Type B pancreatic cell (in vitro differentiated cells): ENCODE results near the gene SSX7. TPM values are rescaled to one million over a fixed set of nuclear protein-coding genes. Genes with fewer than 3 reads are reported as not detected.

ENCODE experiments used
- DNase-seq: peaks from one replicate; pipeline ENCODE4 v3.0.0; 2021; ENCODE audit warnings: mixed read lengths; ENCODE audit not compliant: unreplicated experiment; ENCODE audit errors: extremely low spot score
- H3K27ac Mint-ChIP-seq: 2 replicates; pipeline ENCODE4 v1.8.0; 2021; ENCODE audit warnings: mild to moderate bottlenecking, mixed read lengths
- H3K27me3 Mint-ChIP-seq: 2 replicates; pipeline ENCODE4 v1.8.0; 2021; ENCODE audit warnings: mixed read lengths
- H3K36me3 Mint-ChIP-seq: 2 replicates; pipeline ENCODE4 v1.8.0; 2021; ENCODE audit warnings: mixed read lengths
- H3K4me1 Mint-ChIP-seq: one replicate; pipeline ENCODE4 v1.8.0; 2021; ENCODE audit warnings: mixed read lengths; ENCODE audit not compliant: unreplicated experiment
- H3K4me3 Mint-ChIP-seq: 2 replicates; pipeline ENCODE4 v1.8.0; 2021; ENCODE audit warnings: mild to moderate bottlenecking, mixed read lengths
- H3K9me3 Mint-ChIP-seq: 2 replicates; pipeline ENCODE4 v1.8.0; 2021; ENCODE audit warnings: mixed read lengths
- CTCF ChIP-seq: fragments of 200-600 bp; sonication (generic); conservative IDR thresholded peaks from 2 replicates; pipeline ENCODE4 v1.5.0; 2021; ENCODE audit warnings: antibody characterized with exemption, mild to moderate bottlenecking
- total RNA-seq: library from RNA; stranded (reverse); gene quantifications from 2 replicates; pipeline ENCODE4 v1.2.1, GENCODE V29; 2021; ENCODE audit warnings: low replicate concordance

SSX7 gene
- total RNA-seq, 1 donor from 2014 or later: not detected

- H3K4me3 Mint-ChIP-seq: no peak overlapping the region
- peaks cover 3% of the 10 kb centered on the region for H3K27me3 Mint-ChIP-seq
- DNase-seq: no peak
- no peaks in the 10 kb centered on the region for H3K9me3 Mint-ChIP-seq
- H3K36me3 Mint-ChIP-seq: no peaks in the 10 kb centered on the region
- TF ChIP-seq CTCF: no peak
- H3K27ac Mint-ChIP-seq: no peak overlapping the region
- no peaks in the 10 kb centered on the region for H3K4me1 Mint-ChIP-seq
Observed at GRCh38 chrX:52598886-52599285, 55.8 kb downstream of the SSX7 start.

GRCh38 chrX:52594658-52595057 is 60.0 kb downstream of the SSX7 start:
- TF ChIP-seq CTCF: no peak
- no peak for DNase-seq
- H3K27ac Mint-ChIP-seq: no peak overlapping the region
- no peaks in the 10 kb centered on the region for H3K36me3 Mint-ChIP-seq
- H3K4me1 Mint-ChIP-seq: no peaks in the 10 kb centered on the region
- H3K4me3 Mint-ChIP-seq: no peak overlapping the region
- no peaks in the 10 kb centered on the region for H3K9me3 Mint-ChIP-seq
- peaks cover 3% of the 10 kb centered on the region for H3K27me3 Mint-ChIP-seq

Other genes with a start within 250 kb of the SSX7 start
- not detected in 2 replicates for gene XAGE1A, start 159.1 kb downstream of the SSX7 start, total RNA-seq
- not detected in 2 replicates for gene XAGE1B, start 137.8 kb downstream of the SSX7 start, total RNA-seq
- gene SSX2, start 52.3 kb upstream of the SSX7 start, total RNA-seq: not detected in 2 replicates
- gene SSX2B, start 96.4 kb upstream of the SSX7 start, total RNA-seq: not detected in 2 replicates
- not detected in 2 replicates for gene SPANXN5, start 142.5 kb upstream of the SSX7 start, total RNA-seq
- gene XAGE5, start 156.4 kb upstream of the SSX7 start, total RNA-seq: not detected in 2 replicates
- gene XAGE3, start 213.2 kb upstream of the SSX7 start, total RNA-seq: not detected in 2 replicates
- 14.0 and 20.1 TPM in 2 replicates for gene FAM156B, start 242.4 kb upstream of the SSX7 start, total RNA-seq